HG03103 (cell line): ENCODE results near the gene KRT83.
"Not testable (repeated sequence)": the region's sequence is repeated elsewhere in the genome, so short reads cannot be mapped to it uniquely, and the experiment has no call there.

ENCODE experiments used
- ATAC-seq: cut with Tn5 transposase; IDR thresholded peaks from one replicate; pipeline ENCODE4 v1.9.1; 2021; ENCODE audit warnings: low read depth; ENCODE audit not compliant: unreplicated experiment

The KRT83 gene

GRCh38 chr12:52354200-52354599, 33.0 kb upstream of the KRT83 start:
- ATAC-seq = no peak

- ATAC-seq = no peak
Observed at GRCh38 chr12:52353766-52354165, 32.6 kb upstream of the KRT83 start.

DNA sequence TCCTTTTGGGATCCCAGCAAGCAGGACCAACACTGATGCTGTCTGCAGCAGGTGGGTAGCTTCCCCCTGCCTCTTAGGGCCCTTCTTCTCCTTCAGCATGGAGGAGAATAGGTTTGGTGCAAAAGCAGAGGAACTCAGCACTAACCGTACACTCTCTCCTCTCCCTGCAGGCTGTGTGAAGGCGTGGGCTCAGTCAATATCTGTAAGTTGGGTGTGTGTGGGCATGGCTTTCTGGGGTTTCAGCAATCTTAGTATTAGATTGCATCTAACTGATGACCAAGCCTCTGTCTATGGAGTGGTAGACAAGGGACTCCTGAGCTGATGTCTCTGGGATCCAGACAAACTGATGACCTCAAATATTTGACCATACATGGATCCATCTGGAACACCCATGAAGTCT, 31.8 kb upstream of the KRT83 start:
- no peak for ATAC-seq

- ATAC-seq = no peak
Observed at GRCh38 chr12:52351196-52352059, 30.2 kb upstream of the KRT83 start.

- ATAC-seq = no peak
Observed at GRCh38 chr12:52350786-52351185, 29.6 kb upstream of the KRT83 start.

DNA sequence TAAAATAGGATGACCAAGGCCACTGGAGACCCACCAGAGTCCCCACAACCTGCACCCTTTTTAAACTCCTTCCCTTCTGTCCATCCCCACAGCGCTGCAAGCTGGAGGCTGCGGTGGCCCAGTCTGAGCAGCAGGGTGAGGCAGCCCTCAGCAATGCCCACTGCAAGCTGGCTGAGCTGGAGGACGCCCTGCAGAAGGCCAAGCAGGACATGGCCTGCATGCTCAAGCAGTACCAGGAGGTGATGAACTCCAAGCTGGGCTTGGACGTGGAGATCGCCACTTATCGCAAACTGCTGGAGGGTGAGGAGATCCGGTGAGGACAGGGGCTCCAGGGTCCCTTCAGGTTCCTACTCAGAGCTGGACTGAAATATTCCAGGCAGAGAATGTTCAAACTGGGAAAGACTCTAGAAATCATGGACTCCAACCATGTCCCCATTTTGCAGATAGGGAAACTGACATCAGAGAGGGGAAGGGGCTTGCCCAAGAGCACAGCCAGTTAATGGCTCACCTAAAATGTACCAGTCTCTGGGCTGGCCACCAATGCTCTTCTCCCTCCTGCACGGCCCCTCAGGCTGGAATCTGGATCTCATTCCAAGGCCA, 28.9 kb upstream of the KRT83 start:
- ATAC-seq = no peak

GRCh38 chr12:52349196-52349595, 28.0 kb upstream of the KRT83 start:
- ATAC-seq = no peak

GRCh38 chr12:52347551-52348510, 26.6 kb upstream of the KRT83 start:
- ATAC-seq = no peak

- ATAC-seq = no peak
Observed at GRCh38 chr12:52347016-52347415, 25.8 kb upstream of the KRT83 start.

GRCh38 chr12:52346593-52346992, 25.4 kb upstream of the KRT83 start:
- ATAC-seq = no peak

- not testable (repeated sequence) for ATAC-seq
Observed at GRCh38 chr12:52345041-52345440, 23.8 kb upstream of the KRT83 start.

DNA sequence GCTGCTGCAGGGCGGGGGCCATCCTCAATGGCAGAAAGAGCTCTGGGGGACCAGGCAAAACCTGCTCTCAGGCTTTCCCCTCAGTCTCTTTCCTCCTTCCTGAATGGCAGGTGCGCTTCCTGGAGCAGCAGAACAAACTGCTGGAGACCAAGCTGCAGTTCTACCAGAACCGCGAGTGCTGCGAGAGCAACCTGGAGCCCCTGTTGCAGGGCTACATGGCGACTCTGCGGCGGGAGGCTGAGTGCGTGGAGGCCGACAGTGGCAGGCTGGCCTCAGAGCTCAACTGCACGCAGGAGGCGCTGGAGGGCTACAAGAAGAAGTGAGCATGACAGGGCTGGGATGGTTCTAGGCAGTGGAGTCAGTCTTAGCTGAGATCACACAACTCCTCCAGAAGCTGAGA, 22.9 kb upstream of the KRT83 start:
- ATAC-seq = no peak

GRCh38 chr12:52343550-52343949, 22.4 kb upstream of the KRT83 start:
- no peak for ATAC-seq

- ATAC-seq = no peak
Observed at GRCh38 chr12:52342781-52343490, 21.7 kb upstream of the KRT83 start.

DNA sequence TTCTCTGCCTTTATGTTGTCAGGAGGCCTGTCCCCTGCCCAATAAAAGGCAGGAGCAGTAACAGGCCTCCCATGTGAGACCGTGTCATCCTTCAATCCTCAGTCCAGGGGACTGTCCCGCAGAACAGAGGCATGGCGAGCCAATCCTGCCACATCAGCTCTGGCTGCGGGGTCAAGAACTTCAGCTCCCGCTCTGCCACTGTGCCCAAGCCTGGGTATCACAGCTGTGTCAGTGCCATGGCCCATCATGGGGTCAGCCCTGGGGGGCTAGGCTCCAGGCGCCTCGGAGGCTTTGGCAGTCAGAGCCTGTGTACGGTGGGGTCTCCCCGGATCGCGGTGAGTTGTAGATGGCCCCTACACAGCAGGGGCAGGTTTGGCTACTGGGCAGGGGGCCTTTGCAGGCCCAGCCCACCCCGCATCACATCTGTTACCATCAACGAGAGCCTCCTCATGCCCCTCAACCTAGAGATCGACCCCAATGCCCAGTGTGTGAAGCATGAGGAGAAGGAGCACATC, 19.9 kb upstream of the KRT83 start:
- no peak for ATAC-seq

GRCh38 chr12:52338241-52338960, 17.2 kb upstream of the KRT83 start:
- no peak for ATAC-seq

DNA sequence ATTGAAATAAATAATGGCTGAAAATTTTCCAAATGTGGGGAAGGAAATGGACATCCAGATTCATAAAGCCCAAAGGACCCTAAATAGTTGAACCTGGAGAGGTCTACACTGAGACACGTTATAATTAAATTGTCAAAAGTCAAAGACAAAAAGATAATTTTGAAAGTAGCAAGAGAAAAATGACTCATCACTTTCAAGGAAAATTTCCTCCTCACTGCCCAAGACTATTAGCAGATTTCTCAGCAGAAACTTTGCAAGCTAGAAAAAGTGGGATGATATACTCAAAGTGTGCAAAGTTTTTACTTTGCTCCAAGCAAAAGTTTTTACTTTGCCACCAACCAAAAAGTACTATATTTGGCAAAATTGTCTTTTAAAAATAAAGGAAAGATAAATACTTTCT, 15.9 kb upstream of the KRT83 start:
- ATAC-seq = no peak

GRCh38 chr12:52336641-52337040, 15.4 kb upstream of the KRT83 start:
- ATAC-seq = no peak

- no peak for ATAC-seq
Observed at GRCh38 chr12:52335598-52336262, 14.5 kb upstream of the KRT83 start.
